ENCODE results near the gene CRB2.

GRCh38 chr9:123319541-123320339 is 36.3 kb upstream of the CRB2 start:
- no peak for TF ChIP-seq EZH2phosphoT487 (IDR thresholded peaks at IDR 0.05; ENCODE audit: low read length)
- TF ChIP-seq, protein P1, sequence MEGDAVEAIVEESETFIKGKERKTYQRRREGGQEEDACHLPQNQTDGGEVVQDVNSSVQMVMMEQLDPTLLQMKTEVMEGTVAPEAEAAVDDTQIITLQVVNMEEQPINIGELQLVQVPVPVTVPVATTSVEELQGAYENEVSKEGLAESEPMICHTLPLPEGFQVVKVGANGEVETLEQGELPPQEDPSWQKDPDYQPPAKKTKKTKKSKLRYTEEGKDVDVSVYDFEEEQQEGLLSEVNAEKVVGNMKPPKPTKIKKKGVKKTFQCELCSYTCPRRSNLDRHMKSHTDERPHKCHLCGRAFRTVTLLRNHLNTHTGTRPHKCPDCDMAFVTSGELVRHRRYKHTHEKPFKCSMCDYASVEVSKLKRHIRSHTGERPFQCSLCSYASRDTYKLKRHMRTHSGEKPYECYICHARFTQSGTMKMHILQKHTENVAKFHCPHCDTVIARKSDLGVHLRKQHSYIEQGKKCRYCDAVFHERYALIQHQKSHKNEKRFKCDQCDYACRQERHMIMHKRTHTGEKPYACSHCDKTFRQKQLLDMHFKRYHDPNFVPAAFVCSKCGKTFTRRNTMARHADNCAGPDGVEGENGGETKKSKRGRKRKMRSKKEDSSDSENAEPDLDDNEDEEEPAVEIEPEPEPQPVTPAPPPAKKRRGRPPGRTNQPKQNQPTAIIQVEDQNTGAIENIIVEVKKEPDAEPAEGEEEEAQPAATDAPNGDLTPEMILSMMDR (IDR thresholded peaks at IDR 0.05; ENCODE audit: low read length): no peak

All from MM.1S (cell line).